HG02870 (cell line): Measurements from ENCODE around the gene PTTG1IP2.
A peak's percentile ranks its signal among the peaks of the same experiment; 100 is the strongest.

Source experiments
- ATAC-seq: cut with Tn5 transposase; IDR thresholded peaks from one replicate; pipeline ENCODE4 v1.9.1; 2021; ENCODE audit warnings: mild to moderate bottlenecking, moderate library complexity; ENCODE audit not compliant: unreplicated experiment

Gene PTTG1IP2

DNA sequence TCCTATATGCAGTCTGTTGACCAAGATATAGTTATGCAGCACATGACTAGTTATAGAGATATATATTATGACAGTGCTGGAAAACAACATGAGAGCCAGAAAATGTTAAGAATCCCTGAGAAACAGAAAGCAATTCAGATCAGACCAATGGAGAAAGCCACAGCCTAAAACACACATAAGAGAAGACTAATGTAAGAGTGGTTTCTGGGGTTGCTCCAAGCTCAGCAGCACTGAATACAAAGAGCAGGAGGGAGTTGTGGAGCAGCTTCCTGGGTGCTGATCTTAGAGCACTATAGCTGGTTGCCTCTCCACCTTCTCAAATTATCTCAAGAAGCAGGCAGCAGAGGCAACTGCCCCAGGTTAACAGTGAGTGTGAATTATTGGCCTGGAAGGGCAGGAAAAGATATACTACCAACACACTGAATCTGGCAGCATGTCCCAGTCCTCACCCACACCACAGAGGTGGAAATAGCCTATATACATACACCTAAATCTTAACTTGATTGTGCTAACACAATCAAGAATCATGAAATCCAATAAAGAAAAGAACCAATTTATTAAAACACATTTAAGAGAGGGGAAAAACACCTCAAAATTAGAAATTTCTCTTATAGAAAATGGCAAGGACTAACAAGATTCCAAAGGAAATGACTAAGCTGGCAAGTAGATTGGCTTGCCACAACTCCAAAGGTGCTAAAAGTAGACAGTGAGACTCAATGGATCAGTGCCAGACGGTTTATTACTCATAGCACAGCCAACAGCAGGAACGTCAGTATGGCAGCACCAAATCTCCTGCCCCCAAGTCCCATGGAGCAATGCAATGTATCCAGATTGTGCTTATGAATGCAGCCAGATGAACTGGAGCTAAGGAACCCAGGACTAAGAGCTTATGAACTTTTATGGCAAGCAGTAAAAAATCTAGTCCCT is 5.1 kb downstream of the PTTG1IP2 start:
- ATAC-seq = no peak

GRCh38 chr7:90483251-90483650 is 13.8 kb downstream of the PTTG1IP2 start:
- no peak for ATAC-seq

DNA sequence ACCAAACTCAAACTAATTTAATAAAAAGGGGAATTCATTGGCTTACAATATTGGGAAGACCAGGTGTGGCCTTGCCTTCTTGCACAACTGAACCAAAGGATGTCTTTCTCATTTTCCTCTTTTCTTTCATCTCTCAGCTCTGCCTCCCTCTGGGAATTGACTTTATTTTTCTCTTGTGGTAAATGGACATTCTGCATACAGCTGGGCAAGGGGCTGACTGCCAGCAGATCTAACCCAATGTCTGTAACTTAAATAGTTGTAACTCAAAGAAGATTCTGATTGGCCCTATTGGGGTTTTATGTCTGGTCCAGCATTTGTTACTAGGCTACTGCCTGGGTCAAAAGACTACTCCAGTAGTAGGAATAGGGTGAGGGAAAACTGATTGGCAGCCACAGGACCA is 15.3 kb downstream of the PTTG1IP2 start:
- ATAC-seq = no peak

DNA sequence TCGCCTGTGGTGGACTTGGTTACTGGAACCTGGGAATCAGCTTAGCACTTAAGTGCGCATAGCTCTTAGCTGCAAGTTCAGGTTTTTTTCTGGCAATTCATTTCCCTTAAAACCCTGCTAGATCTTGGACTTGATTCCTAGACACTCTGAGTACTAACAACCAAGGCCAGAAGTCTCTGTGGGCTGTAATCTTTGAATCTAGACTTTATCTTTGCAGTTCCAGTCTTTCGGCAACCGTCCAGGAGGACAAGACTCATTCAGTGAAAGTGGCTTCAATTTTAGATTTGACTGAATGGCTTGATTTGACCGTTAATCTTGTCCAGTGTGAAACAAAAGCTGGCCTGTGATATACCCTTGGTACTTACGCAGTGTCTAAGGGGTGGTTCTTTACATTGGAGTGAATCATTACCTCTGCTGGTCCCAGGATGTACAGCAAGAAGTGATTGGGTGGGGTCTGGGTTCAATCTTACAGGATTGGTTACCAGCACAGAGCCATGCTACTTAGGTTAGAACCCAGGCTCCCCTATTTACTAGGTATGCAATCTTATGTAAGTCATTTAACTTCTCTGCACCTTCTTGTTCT is 16.4 kb downstream of the PTTG1IP2 start:
- ATAC-seq = no peak

GRCh38 chr7:90487808-90488207 is 18.4 kb downstream of the PTTG1IP2 start:
- no peak for ATAC-seq

GRCh38 chr7:90488220-90488619 is 18.8 kb downstream of the PTTG1IP2 start:
- no peak for ATAC-seq

DNA sequence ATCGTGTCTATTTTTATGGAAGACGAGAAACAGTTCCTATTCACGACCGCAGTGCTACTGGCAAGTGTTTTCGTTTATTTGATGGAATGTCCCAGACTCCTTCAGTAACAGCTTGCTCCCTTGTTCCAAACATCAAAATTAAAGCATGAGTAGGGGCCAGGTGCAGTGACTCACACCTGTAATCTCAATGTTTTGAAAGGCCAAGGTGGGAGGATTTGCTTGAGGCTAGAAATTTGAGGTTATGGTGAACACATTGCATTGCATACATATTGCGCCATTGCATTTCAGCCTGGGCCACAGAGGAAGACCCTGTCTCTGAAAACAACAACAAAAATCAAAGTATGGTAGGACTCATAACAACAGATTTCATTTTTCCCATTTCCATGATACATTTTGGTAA is 22.8 kb downstream of the PTTG1IP2 start:
- no peak for ATAC-seq

DNA sequence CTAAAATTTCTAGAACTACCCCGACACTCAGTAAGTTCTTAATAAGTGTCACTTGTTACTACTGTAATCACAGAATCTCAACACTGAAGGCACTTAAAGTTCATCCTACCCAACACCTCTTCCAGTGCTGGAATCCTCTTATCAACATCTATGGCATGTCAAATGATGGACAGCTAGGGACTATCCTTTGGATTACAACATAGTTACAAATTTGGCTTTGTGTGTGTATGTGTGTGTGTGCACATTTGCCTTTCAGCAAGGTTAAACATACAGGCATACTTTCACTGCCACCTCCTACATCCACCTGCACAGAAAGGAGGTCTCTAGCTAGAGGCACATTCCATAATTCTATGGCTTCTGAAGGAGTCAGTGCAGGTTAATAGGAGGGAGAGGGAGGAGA is 25.8 kb downstream of the PTTG1IP2 start:
- no peak for ATAC-seq

GRCh38 chr7:90502539-90502938 is 33.1 kb downstream of the PTTG1IP2 start:
- ATAC-seq = no peak

GRCh38 chr7:90503367-90503766 is 33.9 kb downstream of the PTTG1IP2 start:
- no peak for ATAC-seq

- no peak for ATAC-seq
Measured at GRCh38 chr7:90507692-90508091, 38.3 kb downstream of the PTTG1IP2 start.

GRCh38 chr7:90511776-90512175 is 42.3 kb downstream of the PTTG1IP2 start:
- no peak for ATAC-seq

DNA sequence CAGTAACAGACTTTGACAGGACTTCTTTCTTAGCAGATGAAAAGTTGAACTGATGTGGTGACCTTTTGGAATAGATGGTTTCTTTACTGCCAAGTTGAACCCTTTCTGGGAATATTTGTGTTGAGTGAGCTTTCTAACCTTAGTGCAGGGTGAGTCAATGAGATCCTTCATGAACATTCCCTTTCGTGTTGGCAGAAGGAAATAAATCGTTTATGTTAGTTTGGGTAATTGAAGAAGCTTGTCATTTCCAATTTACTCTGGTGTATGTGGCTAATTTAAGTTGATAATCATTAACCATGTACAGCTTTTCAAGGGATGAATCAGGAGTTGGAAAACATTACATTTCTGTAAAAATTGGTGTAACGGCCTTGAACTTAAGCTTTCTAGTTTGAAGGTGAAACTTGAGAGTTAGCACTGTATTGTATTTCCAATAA is 43.4 kb downstream of the PTTG1IP2 start:
- no peak for ATAC-seq

GRCh38 chr7:90516257-90516656 is 46.8 kb downstream of the PTTG1IP2 start:
- no peak for ATAC-seq

GRCh38 chr7:90518630-90519029 is 49.2 kb downstream of the PTTG1IP2 start:
- ATAC-seq = no peak

DNA sequence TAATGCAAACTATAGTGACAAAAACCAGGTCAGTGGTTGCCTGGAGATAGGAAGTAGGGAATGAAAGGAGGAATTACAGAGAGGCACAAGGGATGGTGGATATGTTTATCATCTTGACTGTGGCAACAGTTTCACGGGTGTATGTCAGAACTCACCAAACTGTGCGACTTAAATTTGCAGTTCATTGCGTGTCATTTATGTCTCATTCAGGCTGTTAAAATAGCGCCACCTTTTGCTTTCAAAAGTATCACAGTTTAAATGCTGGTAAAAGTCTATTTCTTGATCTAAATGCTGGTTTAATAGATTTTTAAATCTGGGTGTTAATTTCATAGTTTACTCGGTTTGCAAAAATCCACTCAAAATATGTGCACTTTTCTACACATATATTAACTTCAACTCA is 51.0 kb downstream of the PTTG1IP2 start:
- ATAC-seq = no peak

DNA sequence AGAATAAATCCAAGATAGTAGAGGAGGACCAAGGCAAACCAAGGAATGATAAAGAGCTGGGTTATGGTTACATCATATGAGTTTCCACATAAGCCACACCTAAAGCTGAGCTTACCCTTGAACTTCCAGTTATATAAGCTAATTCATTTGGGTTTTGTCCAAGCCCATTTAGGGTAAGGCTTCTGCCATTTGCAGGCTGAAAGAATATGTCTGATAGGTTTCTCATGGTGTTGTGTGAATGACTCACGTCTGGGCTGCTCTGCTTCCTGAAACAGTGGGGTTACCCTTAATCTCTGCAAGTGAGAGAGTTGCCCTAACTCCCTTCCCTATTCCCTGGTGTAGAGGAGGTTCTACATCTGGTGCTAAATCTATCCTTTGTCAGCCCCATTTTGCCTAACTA is 60.8 kb downstream of the PTTG1IP2 start:
- no peak for ATAC-seq

DNA sequence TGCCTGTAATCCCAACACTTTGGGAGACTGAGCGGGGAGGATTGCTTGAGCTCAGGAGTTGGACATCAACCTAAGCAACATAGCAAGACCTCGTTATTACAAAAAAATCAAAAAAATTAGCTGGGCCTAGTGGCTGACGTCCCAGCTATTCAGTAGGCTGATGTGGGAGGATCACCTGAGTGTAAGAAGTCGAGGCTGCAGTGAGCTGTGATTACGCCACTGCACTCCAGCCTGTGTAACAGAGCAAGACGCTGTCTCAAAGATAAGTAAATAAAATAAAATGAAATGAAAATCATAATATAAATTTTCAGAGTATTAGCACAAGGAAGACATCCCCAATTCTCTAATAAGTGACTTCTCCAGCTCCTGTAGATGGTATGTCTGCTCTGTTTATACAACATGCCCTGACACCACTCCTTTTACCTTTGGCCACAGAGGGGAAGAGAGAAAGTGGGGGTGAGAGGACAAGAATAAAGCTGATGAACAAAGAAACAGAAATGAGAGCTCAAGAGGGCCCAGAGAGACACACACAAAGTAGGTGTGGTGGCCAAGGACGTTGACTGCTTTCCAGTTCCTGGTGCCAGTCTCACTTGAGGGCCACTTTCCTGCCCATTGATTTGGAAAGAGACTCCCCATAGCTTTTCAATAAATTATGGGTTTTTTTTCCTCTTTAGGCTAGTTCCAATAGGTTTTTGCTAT is 62.9 kb downstream of the PTTG1IP2 start:
- ATAC-seq = peak; percentile 66

- ATAC-seq = peak; percentile 54
Measured at GRCh38 chr7:90536449-90536848, 67.0 kb downstream of the PTTG1IP2 start.

- no peak for ATAC-seq
Measured at GRCh38 chr7:90538405-90538804, 69.0 kb downstream of the PTTG1IP2 start.

- no peak for ATAC-seq
Measured at GRCh38 chr7:90540406-90540805, 71.0 kb downstream of the PTTG1IP2 start.

DNA sequence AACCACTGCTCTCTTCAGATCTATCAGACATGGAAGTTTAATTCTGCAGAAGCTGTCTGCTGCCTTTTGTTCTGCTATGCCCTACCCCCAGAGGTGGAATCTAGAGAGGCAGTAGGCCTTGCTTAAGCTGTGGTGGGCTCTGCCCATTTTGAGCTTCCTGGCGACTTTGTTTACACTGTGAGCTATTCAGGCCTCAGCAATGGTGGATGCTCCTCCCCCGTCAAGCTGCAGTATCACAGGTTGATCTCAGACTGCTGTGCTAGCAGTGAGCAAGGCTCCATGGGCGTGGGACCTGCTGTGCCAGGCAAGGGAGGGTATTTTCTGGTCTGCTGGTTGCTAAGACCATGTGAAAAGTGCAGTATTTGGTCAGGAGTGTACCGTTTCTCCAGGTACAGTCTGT is 81.6 kb downstream of the PTTG1IP2 start:
- no peak for ATAC-seq
